Measurements from ENCODE around the gene CLEC7A. TPM values are rescaled to one million over a fixed set of nuclear protein-coding genes. Genes with fewer than 3 reads are reported as not detected.

CLEC7A gene
- total RNA-seq, 1 experiment from 2014 or later: not detected

DNA sequence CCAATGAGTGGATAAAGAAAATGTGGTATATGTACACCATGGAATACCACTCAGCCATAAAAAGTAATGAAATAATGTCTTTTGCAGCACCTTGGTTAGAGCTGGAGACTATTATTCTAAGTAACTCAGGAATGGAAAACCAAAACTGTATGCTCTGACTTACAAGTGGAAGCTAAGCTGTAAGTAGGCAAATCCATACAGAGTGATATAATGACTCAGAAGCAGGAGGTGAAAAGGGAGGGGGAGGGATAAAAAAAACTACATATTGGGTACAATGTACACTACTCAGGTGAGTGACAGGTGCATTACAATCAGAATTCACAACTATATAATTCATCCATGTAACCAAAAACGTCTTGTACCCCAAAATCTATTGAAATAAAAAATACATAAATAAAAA is 16.1 kb downstream of the CLEC7A start:
- H2BK15ac ChIP-seq (ENCODE audit: low read depth, low read length): no peak overlapping the region
- no peak overlapping the region for H3K23ac ChIP-seq (ENCODE audit: insufficient read length, low read depth, low read length)
- H3K18ac ChIP-seq (ENCODE audit: insufficient read length, low read depth, low read length): no peak overlapping the region
- no peak overlapping the region for H2BK120ac ChIP-seq (ENCODE audit: low read depth, low read length, poor library complexity, severe bottlenecking)
- no peaks in the 10 kb centered on the region for H3K4me1 Mint-ChIP-seq
- H3K4me2 ChIP-seq (ENCODE audit: insufficient read depth, insufficient read length, low read length): no peak overlapping the region
- H3K36me3 Mint-ChIP-seq (ENCODE audit: insufficient read depth in 1 of 3, low read depth in 3 of 3): peaks cover 0 to 18% (median 7%) of the 10 kb centered on the region in 3 experiments; a peak in 4 of 7 replicates
- no peak overlapping the region for H3K14ac ChIP-seq (ENCODE audit: insufficient read depth, low read length)
- no peak overlapping the region for H2AFZ ChIP-seq (ENCODE audit: low read length)
- no peaks in the 10 kb centered on the region for H3K79me1 ChIP-seq (ENCODE audit: insufficient read depth, low read depth, low read length, poor library complexity, severe bottlenecking)
- no peak overlapping the region for H2AK5ac ChIP-seq (ENCODE audit: insufficient read length, low read length)
- no peaks in the 10 kb centered on the region for H3K27me3 ChIP-seq (ENCODE audit: insufficient read depth, low read length)
- H3K4me1 ChIP-seq (ENCODE audit: insufficient read depth, low read length): no peaks in the 10 kb centered on the region
- no peaks in the 10 kb centered on the region for H4K20me1 ChIP-seq (ENCODE audit: control insufficient read depth, insufficient read depth, insufficient read length)
- no peak for DNase-seq
- H3K56ac ChIP-seq (ENCODE audit: insufficient read length, low read depth, low read length): no peak overlapping the region
- no peak overlapping the region for H2BK5ac ChIP-seq (ENCODE audit: insufficient read length, low read length)
- no peak overlapping the region for H3K27ac ChIP-seq (ENCODE audit: insufficient read length, low read depth, low read length)
- TF ChIP-seq, protein P1, sequence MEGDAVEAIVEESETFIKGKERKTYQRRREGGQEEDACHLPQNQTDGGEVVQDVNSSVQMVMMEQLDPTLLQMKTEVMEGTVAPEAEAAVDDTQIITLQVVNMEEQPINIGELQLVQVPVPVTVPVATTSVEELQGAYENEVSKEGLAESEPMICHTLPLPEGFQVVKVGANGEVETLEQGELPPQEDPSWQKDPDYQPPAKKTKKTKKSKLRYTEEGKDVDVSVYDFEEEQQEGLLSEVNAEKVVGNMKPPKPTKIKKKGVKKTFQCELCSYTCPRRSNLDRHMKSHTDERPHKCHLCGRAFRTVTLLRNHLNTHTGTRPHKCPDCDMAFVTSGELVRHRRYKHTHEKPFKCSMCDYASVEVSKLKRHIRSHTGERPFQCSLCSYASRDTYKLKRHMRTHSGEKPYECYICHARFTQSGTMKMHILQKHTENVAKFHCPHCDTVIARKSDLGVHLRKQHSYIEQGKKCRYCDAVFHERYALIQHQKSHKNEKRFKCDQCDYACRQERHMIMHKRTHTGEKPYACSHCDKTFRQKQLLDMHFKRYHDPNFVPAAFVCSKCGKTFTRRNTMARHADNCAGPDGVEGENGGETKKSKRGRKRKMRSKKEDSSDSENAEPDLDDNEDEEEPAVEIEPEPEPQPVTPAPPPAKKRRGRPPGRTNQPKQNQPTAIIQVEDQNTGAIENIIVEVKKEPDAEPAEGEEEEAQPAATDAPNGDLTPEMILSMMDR (conservative IDR thresholded peaks at IDR 0.05): no peak
- H3T11ph ChIP-seq (ENCODE audit: low read length): no peak overlapping the region
- H3K79me2 ChIP-seq (ENCODE audit: insufficient read depth, low read length): no peaks in the 10 kb centered on the region
- no peak overlapping the region for H4K5ac ChIP-seq (ENCODE audit: insufficient read length, low read depth, low read length)
- no peak overlapping the region for H4K8ac ChIP-seq (replicated peaks; ENCODE audit: insufficient read length, low read depth, low read length)
- peaks cover 3% of the 10 kb centered on the region; the same call in 1 of the 2 replicates for H3K27me3 Mint-ChIP-seq (ENCODE audit: low read depth)
- H3K9me3 Mint-ChIP-seq: peaks cover 7% of the 10 kb centered on the region in 2 experiments; a peak in 4 of 5 replicates
- H3K4me3 Mint-ChIP-seq: no peak overlapping the region
- H2BK20ac ChIP-seq (ENCODE audit: low read depth, low read length, poor library complexity, severe bottlenecking): no peak overlapping the region
- no peaks in the 10 kb centered on the region for H3K9me3 ChIP-seq (ENCODE audit: control insufficient read depth, low read depth, low read length)
- no peaks in the 10 kb centered on the region for H3K23me2 ChIP-seq (ENCODE audit: insufficient read length, low read depth, low read length, poor library complexity, severe bottlenecking)
- no peak overlapping the region for H2BK12ac ChIP-seq (ENCODE audit: insufficient read length, low read depth, low read length)
- H4K91ac ChIP-seq (ENCODE audit: insufficient read length, low read depth, low read length): no peak overlapping the region
- no peak overlapping the region for H3K9ac ChIP-seq (ENCODE audit: extremely low read depth, insufficient read length, low read length)
- WGBS (ENCODE audit: extremely low coverage, insufficient read length, low lambda C conversion rate): no CpG with 5 or more reads among the region's 1 CpG
- no peak overlapping the region for H3K4ac ChIP-seq (ENCODE audit: low read depth, low read length)
- H3K27ac Mint-ChIP-seq: no peak overlapping the region
